ENCODE measurements around the gene HERC2. TPM values are rescaled to one million over a fixed set of nuclear protein-coding genes. Genes with fewer than 3 reads are reported as not detected.

Gene HERC2
- total and polyA plus RNA-seq, 12 donors, result 24.9 to 63.0 (median 52.1) TPM

- intact Hi-C loops (cut with DNase I), result no loop called here
- 73 to 78% (median 74%) methylated on average over 10 to 11 of the region's 11 CpGs for WGBS, 4 donors
- no peaks in the 10 kb centered on the region for H3K27me3 ChIP-seq
- no peaks in the 10 kb centered on the region for H3K36me3 ChIP-seq (replicated peaks in 1 of 2)
- DNase-seq, result no peak
- TF ChIP-seq POLR2A (IDR thresholded peaks at IDR 0.05) (no peak), CTCF (IDR thresholded peaks at IDR 0.05) (no peak)
- no peak overlapping the region for H3K27ac ChIP-seq
- H3K4me1 ChIP-seq (replicated peaks in 1 of 2), result no peaks in the 10 kb centered on the region
- H3K9me3 ChIP-seq (replicated peaks in 1 of 3), result no peaks in the 10 kb centered on the region
- no peak overlapping the region for H3K4me3 ChIP-seq
These were observed 238.9 kb downstream of the HERC2 start for GRCh38 chr15:28082891-28083684.

GRCh38 chr15:28081594-28081993, 240.4 kb downstream of the HERC2 start:
- TF ChIP-seq POLR2A (IDR thresholded peaks at IDR 0.05), result no peak
- TF ChIP-seq CTCF (IDR thresholded peaks at IDR 0.05), result no peak
- H3K9me3 ChIP-seq (replicated peaks in 1 of 3), result no peaks in the 10 kb centered on the region
- no peaks in the 10 kb centered on the region for H3K36me3 ChIP-seq (replicated peaks in 1 of 2)
- intact Hi-C loops (cut with DNase I), result no loop called here
- no peaks in the 10 kb centered on the region for H3K4me1 ChIP-seq (replicated peaks in 1 of 2)
- H3K27me3 ChIP-seq, result no peaks in the 10 kb centered on the region
- no peak overlapping the region for H3K27ac ChIP-seq
- DNase-seq, result no peak
- WGBS, 4 donors, result 89 to 97% (median 95%) methylated on average over 20 of the region's 20 CpGs
- H3K4me3 ChIP-seq, result no peak overlapping the region

GRCh38 chr15:28080386-28080785, 241.6 kb downstream of the HERC2 start:
- no peaks in the 10 kb centered on the region for H3K9me3 ChIP-seq (replicated peaks in 1 of 3)
- H3K27me3 ChIP-seq, result no peaks in the 10 kb centered on the region
- no peak overlapping the region for H3K27ac ChIP-seq
- intact Hi-C loops (cut with DNase I), result no loop called here
- TF ChIP-seq CTCF (IDR thresholded peaks at IDR 0.05) (no peak), POLR2A (IDR thresholded peaks at IDR 0.05) (no peak)
- DNase-seq, result no peak
- no peaks in the 10 kb centered on the region for H3K36me3 ChIP-seq (replicated peaks in 1 of 2)
- H3K4me1 ChIP-seq (replicated peaks in 1 of 2), result no peaks in the 10 kb centered on the region
- H3K4me3 ChIP-seq, result no peak overlapping the region
- WGBS, 4 donors, result 70 to 82% (median 73%) methylated on average over 8 of the region's 8 CpGs

GRCh38 chr15:28079313-28079969, 242.5 kb downstream of the HERC2 start:
- Histone ChIP-seq H3K36me3 (replicated peaks in 1 of 2) (no peaks in the 10 kb centered on the region), H3K4me3 (no peak overlapping the region), H3K27me3 (no peaks in the 10 kb centered on the region), H3K9me3 (replicated peaks in 1 of 3) (no peaks in the 10 kb centered on the region), H3K4me1 (replicated peaks in 1 of 2) (no peaks in the 10 kb centered on the region), H3K27ac (no peak overlapping the region)
- WGBS, 4 donors, result 75 to 100% (median 86%) methylated on average over 3 to 9 of the region's 9 CpGs
- no peak for DNase-seq
- intact Hi-C loops (cut with DNase I), result no loop called here
- TF ChIP-seq CTCF (IDR thresholded peaks at IDR 0.05) (no peak), POLR2A (IDR thresholded peaks at IDR 0.05) (no peak)
